Bronchial epithelial cell (primary cell): ENCODE results near the gene PPP1R3D. TPM values are rescaled to one million over a fixed set of nuclear protein-coding genes. Genes with fewer than 3 reads are reported as not detected.

Source experiments
- DNase-seq: peaks from one replicate; pipeline ENCODE4 v3.0.0-alpha.2; 2010; ENCODE audit warnings: low read depth
- FAIRE-seq: peaks from 2 replicates; lab custom pipeline; 2011; peaks lifted over from hg19 to GRCh38; lab: Jason Lieb, UNC
- H3K27me3 ChIP-seq: 2 replicates; pipeline ENCODE4 v1.5.1; 2011; ENCODE audit warnings: low read length; ENCODE audit not compliant: control insufficient read depth, insufficient read depth
- H3K36me3 ChIP-seq: 2 replicates; pipeline ENCODE4 v1.5.1; 2011; ENCODE audit warnings: low read length; ENCODE audit not compliant: control insufficient read depth, insufficient read depth
- H3K4me3 ChIP-seq: 2 replicates; pipeline ENCODE4 v1.5.1; 2011; ENCODE audit warnings: mild to moderate bottlenecking, low read depth, low read length, control low read depth
- CTCF ChIP-seq: IDR thresholded peaks from 2 replicates; pipeline ENCODE4 v1.5.1; 2011; ENCODE audit warnings: mild to moderate bottlenecking, moderate library complexity, low read length, control low read depth, inconsistent platforms; ENCODE audit not compliant: insufficient read depth, severe bottlenecking
- total RNA-seq: library from RNA; depleted of rRNA; stranded (reverse); fragments of >200 nt; gene quantifications from 2 replicates; pipeline ENCODE4 v1.2.1, GENCODE V29; 2014

PPP1R3D gene
- 9.5 and 12.2 TPM in 2 replicates for total RNA-seq

GRCh38 chr20:59940129-59940955 lies at the start of gene PPP1R3D, which contains the start of gene FAM217B:
PPP1R3D (minus strand) TSS chr20:59940305; CDS start chr20:59939931, 374 bp downstream.
FAM217B (plus strand) TSS chr20:59940389; CDS start chr20:59943944, 3,555 bp downstream.
- peak; percentile 12 for TF ChIP-seq CTCF
- Histone ChIP-seq H3K4me3 (peak within 1 kb of the TSS; percentile 81), H3K36me3 (no peaks in the 10 kb centered on the region), H3K27me3 (no peaks in the 10 kb centered on the region)
- FAIRE-seq = no peak
- DNase-seq = peak; percentile 88

- FAIRE-seq (no peak), DNase-seq (peak; percentile 63)
- no peak overlapping the region for H3K4me3 ChIP-seq
- TF ChIP-seq CTCF = no peak
- H3K27me3 ChIP-seq = no peaks in the 10 kb centered on the region
- no peaks in the 10 kb centered on the region for H3K36me3 ChIP-seq
These were observed 48.0 kb upstream of the PPP1R3D start for GRCh38 chr20:59988141-59988540.

GRCh38 chr20:59987135-59987534 lies 47.0 kb upstream of the PPP1R3D start:
- FAIRE-seq (no peak), DNase-seq (peak; percentile 25)
- no peak overlapping the region for H3K4me3 ChIP-seq
- TF ChIP-seq CTCF = no peak
- H3K27me3 ChIP-seq = no peaks in the 10 kb centered on the region
- no peaks in the 10 kb centered on the region for H3K36me3 ChIP-seq

- Histone ChIP-seq H3K36me3 (no peaks in the 10 kb centered on the region), H3K27me3 (no peaks in the 10 kb centered on the region), H3K4me3 (no peak overlapping the region)
- TF ChIP-seq CTCF = no peak
- no peak for DNase-seq
- FAIRE-seq = no peak
These were observed 45.8 kb upstream of the PPP1R3D start for GRCh38 chr20:59985864-59986263.

- no peaks in the 10 kb centered on the region for H3K27me3 ChIP-seq
- FAIRE-seq (no peak), DNase-seq (no peak)
- H3K4me3 ChIP-seq = no peak overlapping the region
- H3K36me3 ChIP-seq = no peaks in the 10 kb centered on the region
- no peak for TF ChIP-seq CTCF
These were observed 45.1 kb upstream of the PPP1R3D start for GRCh38 chr20:59985164-59985563.
